ENCODE results near the gene RBM41.
"Not testable (repeated sequence)": the region's sequence is repeated elsewhere in the genome, so short reads cannot be mapped to it uniquely, and the experiment has no call there.

RBM41 gene

GRCh38 chrX:107118322-107119147, at the start of gene RBM41:
RBM41 (minus strand) TSS chrX:107118822; CDS start chrX:107118773, 49 bp downstream.
- no peaks in the 10 kb centered on the region for H3K27me3 Mint-ChIP-seq
- H3K27ac Mint-ChIP-seq, result peak within 1 kb of the TSS; percentile 96
- peak within 1 kb of the TSS; percentile 99 for H3K4me3 Mint-ChIP-seq
- peaks cover 38% of the 10 kb centered on the region for H3K4me1 Mint-ChIP-seq (ENCODE audit: low read depth)
- H3K36me3 Mint-ChIP-seq, result peaks cover 15% of the 10 kb centered on the region
- H3K9me3 Mint-ChIP-seq (ENCODE audit: low read depth), result no peaks in the 10 kb centered on the region

- Mint-ChIP-seq H3K9me3 (ENCODE audit: low read depth) (no peaks in the 10 kb centered on the region), H3K4me3 (no peak overlapping the region), H3K36me3 (no peaks in the 10 kb centered on the region), H3K4me1 (ENCODE audit: low read depth) (no peaks in the 10 kb centered on the region), H3K27ac (no peak overlapping the region), H3K27me3 (no peaks in the 10 kb centered on the region)
Measured at GRCh38 chrX:107168257-107168656, 49.6 kb upstream of the RBM41 start.

GRCh38 chrX:107167163-107167921, 48.7 kb upstream of the RBM41 start:
- no peaks in the 10 kb centered on the region for H3K36me3 Mint-ChIP-seq
- H3K4me3 Mint-ChIP-seq, result no peak overlapping the region
- no peaks in the 10 kb centered on the region for H3K4me1 Mint-ChIP-seq (ENCODE audit: low read depth)
- H3K9me3 Mint-ChIP-seq (ENCODE audit: low read depth), result no peaks in the 10 kb centered on the region
- no peaks in the 10 kb centered on the region for H3K27me3 Mint-ChIP-seq
- H3K27ac Mint-ChIP-seq, result no peak overlapping the region

- H3K27ac Mint-ChIP-seq; H3K4me3 Mint-ChIP-seq; H3K4me1 Mint-ChIP-seq (ENCODE audit: low read depth); H3K36me3 Mint-ChIP-seq; H3K9me3 Mint-ChIP-seq (ENCODE audit: low read depth); H3K27me3 Mint-ChIP-seq: not testable (repeated sequence)
Measured at GRCh38 chrX:107157618-107158017, 39.0 kb upstream of the RBM41 start.

- not testable (repeated sequence) for H3K36me3 Mint-ChIP-seq; H3K4me1 Mint-ChIP-seq (ENCODE audit: low read depth); H3K9me3 Mint-ChIP-seq (ENCODE audit: low read depth); H3K27me3 Mint-ChIP-seq
- peak overlapping the region; percentile 41 for H3K27ac Mint-ChIP-seq
- peak overlapping the region; percentile 84 for H3K4me3 Mint-ChIP-seq
Measured at GRCh38 chrX:107155621-107156430, 37.2 kb upstream of the RBM41 start.

- H3K27ac Mint-ChIP-seq, result peak overlapping the region; percentile 41
Measured at GRCh38 chrX:107154787-107155620, 36.4 kb upstream of the RBM41 start.

GRCh38 chrX:107153005-107153404, 34.4 kb upstream of the RBM41 start:
- Mint-ChIP-seq H3K4me1 (ENCODE audit: low read depth) (peaks cover 13% of the 10 kb centered on the region), H3K27ac (no peak overlapping the region), H3K27me3 (no peaks in the 10 kb centered on the region), H3K9me3 (ENCODE audit: low read depth) (no peaks in the 10 kb centered on the region), H3K36me3 (no peaks in the 10 kb centered on the region), H3K4me3 (no peak overlapping the region)

More at GRCh38 chrX:107154787-107155620, 36.4 kb upstream of the RBM41 start:
- Mint-ChIP-seq H3K4me1 (ENCODE audit: low read depth) (peaks cover 13% of the 10 kb centered on the region), H3K36me3 (no peaks in the 10 kb centered on the region), H3K27me3 (no peaks in the 10 kb centered on the region), H3K4me3 (peak overlapping the region; percentile 84), H3K9me3 (ENCODE audit: low read depth) (no peaks in the 10 kb centered on the region)

GRCh38 chrX:107146670-107147069, 28.0 kb upstream of the RBM41 start:
- Mint-ChIP-seq H3K36me3 (no peaks in the 10 kb centered on the region), H3K4me1 (ENCODE audit: low read depth) (peaks cover 4% of the 10 kb centered on the region), H3K9me3 (ENCODE audit: low read depth) (no peaks in the 10 kb centered on the region), H3K27me3 (no peaks in the 10 kb centered on the region), H3K4me3 (no peak overlapping the region), H3K27ac (no peak overlapping the region)

- H3K4me3 Mint-ChIP-seq, result no peak overlapping the region
- no peak overlapping the region for H3K27ac Mint-ChIP-seq
- no peaks in the 10 kb centered on the region for H3K36me3 Mint-ChIP-seq
- no peaks in the 10 kb centered on the region for H3K9me3 Mint-ChIP-seq (ENCODE audit: low read depth)
- no peaks in the 10 kb centered on the region for H3K27me3 Mint-ChIP-seq
- H3K4me1 Mint-ChIP-seq (ENCODE audit: low read depth), result peaks cover 9% of the 10 kb centered on the region
Measured at GRCh38 chrX:107135965-107136307, 17.3 kb upstream of the RBM41 start.

GRCh38 chrX:107135049-107135964, 16.7 kb upstream of the RBM41 start:
- Mint-ChIP-seq H3K4me3 (no peak overlapping the region), H3K9me3 (ENCODE audit: low read depth) (no peaks in the 10 kb centered on the region), H3K27me3 (no peaks in the 10 kb centered on the region), H3K36me3 (no peaks in the 10 kb centered on the region), H3K4me1 (ENCODE audit: low read depth) (peaks cover 9% of the 10 kb centered on the region), H3K27ac (no peak overlapping the region)

- Mint-ChIP-seq H3K4me1 (ENCODE audit: low read depth) (peaks cover 8% of the 10 kb centered on the region), H3K27ac (no peak overlapping the region), H3K36me3 (no peaks in the 10 kb centered on the region), H3K27me3 (no peaks in the 10 kb centered on the region), H3K9me3 (ENCODE audit: low read depth) (no peaks in the 10 kb centered on the region), H3K4me3 (no peak overlapping the region)
Measured at GRCh38 chrX:107123750-107124149, 5.1 kb upstream of the RBM41 start.

GRCh38 chrX:107119283-107119682, 661 bp upstream of the RBM41 start:
- no peaks in the 10 kb centered on the region for H3K9me3 Mint-ChIP-seq (ENCODE audit: low read depth)
- H3K36me3 Mint-ChIP-seq, result peaks cover 9% of the 10 kb centered on the region
- H3K4me3 Mint-ChIP-seq, result peak overlapping the region; percentile 99
- no peaks in the 10 kb centered on the region for H3K27me3 Mint-ChIP-seq
- H3K4me1 Mint-ChIP-seq (ENCODE audit: low read depth), result peaks cover 30% of the 10 kb centered on the region
- H3K27ac Mint-ChIP-seq, result peak overlapping the region; percentile 96

GRCh38 chrX:107117993-107118321, 665 bp downstream of the RBM41 start:
- peak overlapping the region; percentile 99 for H3K4me3 Mint-ChIP-seq
- no peaks in the 10 kb centered on the region for H3K27me3 Mint-ChIP-seq
- H3K4me1 Mint-ChIP-seq (ENCODE audit: low read depth), result peaks cover 42% of the 10 kb centered on the region
- peaks cover 15% of the 10 kb centered on the region for H3K36me3 Mint-ChIP-seq
- H3K9me3 Mint-ChIP-seq (ENCODE audit: low read depth), result no peaks in the 10 kb centered on the region
- H3K27ac Mint-ChIP-seq, result no peak overlapping the region
